ENCODE measurements around the gene PLEKHA6. TPM values are rescaled to one million over a fixed set of nuclear protein-coding genes. Genes with fewer than 3 reads are reported as not detected.

PLEKHA6 gene
- total RNA-seq, 1 experiment from 2014 or later = 2.1 TPM

- Histone ChIP-seq H3K4me2 (ENCODE audit: insufficient read depth, insufficient read length, low read length) (no peak overlapping the region), H3K4ac (ENCODE audit: low read depth, low read length) (no peak overlapping the region), H3K23ac (ENCODE audit: insufficient read length, low read depth, low read length) (no peak overlapping the region), H2BK5ac (ENCODE audit: insufficient read length, low read length) (no peak overlapping the region), H3K9ac (ENCODE audit: extremely low read depth, insufficient read length, low read length) (no peak overlapping the region), H3K27me3 (ENCODE audit: insufficient read depth, low read length) (no peaks in the 10 kb centered on the region; the same call in 1 of the 2 replicates), H3K79me2 (ENCODE audit: insufficient read depth, low read length) (no peaks in the 10 kb centered on the region), H3K14ac (ENCODE audit: insufficient read depth, low read length) (no peak overlapping the region), H2BK20ac (ENCODE audit: low read depth, low read length, poor library complexity, severe bottlenecking) (no peak overlapping the region), H4K91ac (ENCODE audit: insufficient read length, low read depth, low read length) (no peak overlapping the region), H3K9me3 (ENCODE audit: control insufficient read depth, low read depth, low read length) (no peaks in the 10 kb centered on the region), H2BK120ac (ENCODE audit: low read depth, low read length, poor library complexity, severe bottlenecking) (no peak overlapping the region), H4K8ac (replicated peaks; ENCODE audit: insufficient read length, low read depth, low read length) (no peak overlapping the region), H3K4me1 (ENCODE audit: insufficient read depth, low read length) (peaks cover 18% of the 10 kb centered on the region), H4K20me1 (ENCODE audit: control insufficient read depth, insufficient read depth, insufficient read length) (no peaks in the 10 kb centered on the region), H2BK12ac (ENCODE audit: insufficient read length, low read depth, low read length) (no peak overlapping the region), H3K79me1 (ENCODE audit: insufficient read depth, low read depth, low read length, poor library complexity, severe bottlenecking) (no peaks in the 10 kb centered on the region), H3K18ac (ENCODE audit: insufficient read length, low read depth, low read length) (no peak overlapping the region), H3K27ac (ENCODE audit: insufficient read length, low read depth, low read length) (no peak overlapping the region), H2AFZ (ENCODE audit: low read length) (no peak overlapping the region), H2AK5ac (ENCODE audit: insufficient read length, low read length) (no peak overlapping the region), H4K5ac (ENCODE audit: insufficient read length, low read depth, low read length) (no peak overlapping the region), H2BK15ac (ENCODE audit: low read depth, low read length) (no peak overlapping the region), H3K23me2 (ENCODE audit: insufficient read length, low read depth, low read length, poor library complexity, severe bottlenecking) (no peaks in the 10 kb centered on the region), H3K56ac (ENCODE audit: insufficient read length, low read depth, low read length) (no peak overlapping the region), H3T11ph (ENCODE audit: low read length) (no peak overlapping the region)
- Mint-ChIP-seq H3K36me3 (ENCODE audit: insufficient read depth in 1 of 3, low read depth in 3 of 3) (no peaks in the 10 kb centered on the region), H3K9me3 (no peaks in the 10 kb centered on the region), H3K4me3 (no peak overlapping the region), H3K27ac (no peak overlapping the region), H3K27me3 (ENCODE audit: low read depth) (peaks cover 6% of the 10 kb centered on the region), H3K4me1 (peaks cover 34 to 46% of the 10 kb centered on the region in 2 experiments)
- WGBS (ENCODE audit: extremely low coverage, insufficient read length, low lambda C conversion rate) = no CpG with 5 or more reads among the region's 3 CpGs
- no peak for TF ChIP-seq CTCF (conservative IDR thresholded peaks at IDR 0.05)
- no peak for DNase-seq
Measured at GRCh38 chr1:204343247-204343646, 16.5 kb downstream of the PLEKHA6 start.
